ENCODE data around the gene ATP5IF1.

GRCh38 chr1:28281608-28282425 lies 45.9 kb downstream of the ATP5IF1 start:
- TF ChIP-seq CTCF (conservative IDR thresholded peaks at IDR 0.05; ENCODE audit: low read length): no peak
- no peak for TF ChIP-seq EZH2phosphoT487 (IDR thresholded peaks at IDR 0.05; ENCODE audit: borderline replicate concordance, low read depth, low read length)
